ENCODE results near the gene TSACC.

TSACC gene

GRCh38 chr1:156291226-156292061 is 46.9 kb upstream of the TSACC start:
- peak; percentile 93 for ATAC-seq

GRCh38 chr1:156293098-156293434 is 45.3 kb upstream of the TSACC start:
- no peak for ATAC-seq
- no peak for TF ChIP-seq POU6F1 (CRISPR knock-in tag; IDR thresholded peaks at IDR 0.05; ENCODE audit: borderline replicate concordance, low read depth)
- TF ChIP-seq SNAI2 (CRISPR knock-in tag; IDR thresholded peaks at IDR 0.05): no peak
- no peak for TF ChIP-seq ZNF8 (CRISPR knock-in tag; IDR thresholded peaks at IDR 0.05)
- no peak for TF ChIP-seq ESRRG (CRISPR knock-in tag; IDR thresholded peaks at IDR 0.05)
- TF ChIP-seq ARNTL (CRISPR knock-in tag; IDR thresholded peaks at IDR 0.05; ENCODE audit: borderline replicate concordance, low read depth): no peak
- TF ChIP-seq OSR1 (CRISPR knock-in tag; IDR thresholded peaks at IDR 0.05): no peak
- no peak for TF ChIP-seq ZFP30 (CRISPR knock-in tag; IDR thresholded peaks at IDR 0.05)
- no peak for TF ChIP-seq PPARA (CRISPR knock-in tag; IDR thresholded peaks at IDR 0.05; ENCODE audit: borderline replicate concordance)
- no peak for TF ChIP-seq ZNF70 (CRISPR knock-in tag; IDR thresholded peaks at IDR 0.05)
- no peak for TF ChIP-seq CSDC2 (CRISPR knock-in tag; IDR thresholded peaks at IDR 0.05)
- TF ChIP-seq TOX (CRISPR knock-in tag; IDR thresholded peaks at IDR 0.05; ENCODE audit: borderline replicate concordance): no peak
- no peak for TF ChIP-seq ZFP3 (CRISPR knock-in tag; IDR thresholded peaks at IDR 0.05)
- TF ChIP-seq TSHZ2 (CRISPR knock-in tag; IDR thresholded peaks at IDR 0.05): no peak
- TF ChIP-seq ZC3H10 (CRISPR knock-in tag; IDR thresholded peaks at IDR 0.05): no peak
- no peak for TF ChIP-seq BACH2 (CRISPR knock-in tag; IDR thresholded peaks at IDR 0.05; ENCODE audit: borderline replicate concordance)

More at GRCh38 chr1:156291226-156292061, 46.9 kb upstream of the TSACC start:
- no peak for TF ChIP-seq OSR1 (CRISPR knock-in tag; IDR thresholded peaks at IDR 0.05)
- no peak for TF ChIP-seq ZC3H10 (CRISPR knock-in tag; IDR thresholded peaks at IDR 0.05)
- no peak for TF ChIP-seq TOX (CRISPR knock-in tag; IDR thresholded peaks at IDR 0.05; ENCODE audit: borderline replicate concordance)
- TF ChIP-seq ZFP3 (CRISPR knock-in tag; IDR thresholded peaks at IDR 0.05): no peak
- no peak for TF ChIP-seq ZNF8 (CRISPR knock-in tag; IDR thresholded peaks at IDR 0.05)
- no peak for TF ChIP-seq GLIS3 (CRISPR knock-in tag; IDR thresholded peaks at IDR 0.05)

GRCh38 chr1:156293895-156294294 is 44.4 kb upstream of the TSACC start:
- no peak for ATAC-seq
- TF ChIP-seq ZNF70 (CRISPR knock-in tag; IDR thresholded peaks at IDR 0.05): no peak
- no peak for TF ChIP-seq CSRNP3 (CRISPR knock-in tag; IDR thresholded peaks at IDR 0.05)
- TF ChIP-seq RARB (CRISPR knock-in tag; IDR thresholded peaks at IDR 0.05): no peak
- no peak for TF ChIP-seq TOX (CRISPR knock-in tag; IDR thresholded peaks at IDR 0.05; ENCODE audit: borderline replicate concordance)
- TF ChIP-seq BACH2 (CRISPR knock-in tag; IDR thresholded peaks at IDR 0.05; ENCODE audit: borderline replicate concordance): no peak
- TF ChIP-seq PPARA (CRISPR knock-in tag; IDR thresholded peaks at IDR 0.05; ENCODE audit: borderline replicate concordance): no peak

- peak; percentile 57 for ATAC-seq
- TF ChIP-seq RARB (CRISPR knock-in tag; IDR thresholded peaks at IDR 0.05) (no peak), POU6F1 (CRISPR knock-in tag; IDR thresholded peaks at IDR 0.05; ENCODE audit: borderline replicate concordance, low read depth) (no peak), BACH2 (CRISPR knock-in tag; IDR thresholded peaks at IDR 0.05; ENCODE audit: borderline replicate concordance) (no peak), TSHZ2 (CRISPR knock-in tag; IDR thresholded peaks at IDR 0.05) (no peak), ESRRG (CRISPR knock-in tag; IDR thresholded peaks at IDR 0.05) (no peak), ZNF70 (CRISPR knock-in tag; IDR thresholded peaks at IDR 0.05) (no peak), ARNTL (CRISPR knock-in tag; IDR thresholded peaks at IDR 0.05; ENCODE audit: borderline replicate concordance, low read depth) (no peak), CSDC2 (CRISPR knock-in tag; IDR thresholded peaks at IDR 0.05) (no peak), ZNF565 (CRISPR knock-in tag; conservative IDR thresholded peaks at IDR 0.05; ENCODE audit: low read depth) (no peak), GLIS3 (CRISPR knock-in tag; IDR thresholded peaks at IDR 0.05) (no peak), ZNF8 (CRISPR knock-in tag; IDR thresholded peaks at IDR 0.05) (no peak), ISL1 (CRISPR knock-in tag; IDR thresholded peaks at IDR 0.05) (no peak), PATZ1 (CRISPR knock-in tag; IDR thresholded peaks at IDR 0.05; ENCODE audit: borderline replicate concordance) (no peak)
These were observed 42.9 kb upstream of the TSACC start, which contains the start of gene GLMP for GRCh38 chr1:156295391-156295947. Gene GLMP, minus strand, starts transcription at chr1:156295679. Its CDS starts 34 bp downstream, at chr1:156295645.
